Gastroesophageal sphincter (tissue), 4 donors: Measurements from ENCODE around the gene MSH5. TPM values are rescaled to one million over a fixed set of nuclear protein-coding genes. Genes with fewer than 3 reads are reported as not detected.

ENCODE experiments used
- ATAC-seq: fragments of 150-250 bp; one replicate; pipeline ENCODE4 v1.9.1; 2016; ENCODE audit warnings: mild to moderate bottlenecking, moderate library complexity
- H3K27ac ChIP-seq, 4 donors: fragments of 200-600 bp; sonication (generic) in 3 of 4; 1 replicate in 3 of 4; 2 replicates in 1 of 4; pipeline ENCODE4 v1.5.1; 2016 to 2019
- H3K27me3 ChIP-seq: fragments of 200-600 bp; sonication (generic); one replicate; pipeline ENCODE4 v1.5.1; 2019
- H3K36me3 ChIP-seq, 2 donors: fragments of 200-600 bp; sonication (generic); one replicate each; pipeline ENCODE4 v1.5.1; 2019; ENCODE audit warnings: control low read depth in 1 of 2
- H3K4me1 ChIP-seq, 3 donors: fragments of 200-600 bp; sonication (generic); 1 replicate in 2 of 3; 2 replicates in 1 of 3; pipeline ENCODE4 v1.5.1; 2016 to 2019; ENCODE audit warnings: control low read depth in 2 of 3
- H3K4me3 ChIP-seq, 2 donors: fragments of 200-600 bp; sonication (generic); one replicate each; pipeline ENCODE4 v1.5.1; 2019; ENCODE audit warnings: mild to moderate bottlenecking in 1 of 2, moderate library complexity in 1 of 2
- H3K9me3 ChIP-seq, 3 donors: fragments of 200-600 bp; sonication (generic); one replicate each; pipeline ENCODE4 v1.5.1; 2017 to 2019; ENCODE audit warnings: control low read depth in 2 of 3
- EP300 ChIP-seq: sonication (generic); formaldehyde crosslinking; IDR thresholded peaks from one replicate; pipeline ENCODE4 v1.6.1; 2017; ENCODE audit warnings: antibody characterized with exemption, mild to moderate bottlenecking
- POLR2A ChIP-seq, 2 donors: fragments of 450-650 bp; IDR thresholded peaks; one replicate each; pipeline ENCODE4 v1.6.1; 2017; ENCODE audit warnings: antibody characterized with exemption in 2 of 2, mild to moderate bottlenecking in 2 of 2, moderate library complexity in 1 of 2
- POLR2AphosphoS5 ChIP-seq: sonication (generic); formaldehyde crosslinking; IDR thresholded peaks from one replicate; pipeline ENCODE4 v1.6.1; 2017; ENCODE audit warnings: antibody characterized with exemption
- WGBS, 2 donors: methylation state at CpG; one replicate each; pipeline ENCODE4 v1.1.5; 2018; ENCODE audit warnings: low coverage in 1 of 2; 5-methylcytosine and 5-hydroxymethylcytosine counted together
- total RNA-seq, 4 donors: library from RNA; depleted of rRNA; stranded (reverse); fragments of >200 nt; gene quantifications; one replicate each; pipeline ENCODE4 v1.1.0, GENCODE V29; 2016
- TF ChIP-seq, protein P1 (sequence below), 4 experiments: fragments of 200-600 bp in 2 of 4; fragments of 450-650 bp in 2 of 4; sonication (generic) in 1 of 4; IDR thresholded peaks; one replicate each; pipeline ENCODE4 v1.5.1; 2017 to 2019; ENCODE audit warnings: antibody characterized with exemption in 4 of 4, mild to moderate bottlenecking in 2 of 4, moderate library complexity in 2 of 4

Gene MSH5
- total RNA-seq, 4 donors from 2014 or later: 1.9 to 12.7 (median 6.7) TPM

DNA sequence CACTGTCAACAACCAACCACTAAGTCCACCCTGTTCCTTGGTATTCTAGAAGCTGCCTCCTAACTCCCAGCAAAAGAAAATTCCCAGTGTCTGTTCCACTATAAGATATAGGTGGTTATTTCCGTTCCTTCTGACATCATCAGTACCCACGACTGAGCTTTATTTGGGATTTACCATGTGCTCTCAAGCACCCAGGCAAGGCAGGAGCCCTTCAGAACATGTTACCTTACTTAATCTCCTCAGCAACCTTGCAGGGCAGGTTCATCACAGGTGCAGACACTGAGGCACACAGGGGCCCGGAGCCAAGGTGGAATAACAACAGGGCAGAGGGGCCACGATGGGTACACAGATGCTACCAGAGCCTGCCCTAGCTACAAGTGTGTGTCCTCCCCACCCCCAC is 47.5 kb upstream of the MSH5 start:
- no peaks in the 10 kb centered on the region for H3K4me1 ChIP-seq
- no peaks in the 10 kb centered on the region for H3K27me3 ChIP-seq
- no peak for ATAC-seq
- TF ChIP-seq EP300 (no peak), POLR2A (IDR thresholded peaks at IDR 0.05) (no peak)
- H3K36me3 ChIP-seq: peaks cover 0 to 100% of the 10 kb centered on the region in 2 donors
- no peaks in the 10 kb centered on the region for H3K9me3 ChIP-seq
- no peak overlapping the region for H3K4me3 ChIP-seq
- no peak overlapping the region for H3K27ac ChIP-seq
- 70 to 80% methylated on average over 2 of the region's 4 CpGs for WGBS, 2 donors

GRCh38 chr6:31692886-31693285 is 46.9 kb upstream of the MSH5 start:
- H3K36me3 ChIP-seq: peaks cover 0 to 100% of the 10 kb centered on the region in 2 donors
- no peak for ATAC-seq
- no peaks in the 10 kb centered on the region for H3K4me1 ChIP-seq
- H3K9me3 ChIP-seq: no peaks in the 10 kb centered on the region
- WGBS, 2 donors: 51 to 80% methylated on average over 1 to 2 of the region's 9 CpGs
- H3K27me3 ChIP-seq: no peaks in the 10 kb centered on the region
- no peak overlapping the region for H3K27ac ChIP-seq
- no peak for TF ChIP-seq POLR2A (IDR thresholded peaks at IDR 0.05)
- no peak for TF ChIP-seq POLR2AphosphoS5
- TF ChIP-seq, protein P1, sequence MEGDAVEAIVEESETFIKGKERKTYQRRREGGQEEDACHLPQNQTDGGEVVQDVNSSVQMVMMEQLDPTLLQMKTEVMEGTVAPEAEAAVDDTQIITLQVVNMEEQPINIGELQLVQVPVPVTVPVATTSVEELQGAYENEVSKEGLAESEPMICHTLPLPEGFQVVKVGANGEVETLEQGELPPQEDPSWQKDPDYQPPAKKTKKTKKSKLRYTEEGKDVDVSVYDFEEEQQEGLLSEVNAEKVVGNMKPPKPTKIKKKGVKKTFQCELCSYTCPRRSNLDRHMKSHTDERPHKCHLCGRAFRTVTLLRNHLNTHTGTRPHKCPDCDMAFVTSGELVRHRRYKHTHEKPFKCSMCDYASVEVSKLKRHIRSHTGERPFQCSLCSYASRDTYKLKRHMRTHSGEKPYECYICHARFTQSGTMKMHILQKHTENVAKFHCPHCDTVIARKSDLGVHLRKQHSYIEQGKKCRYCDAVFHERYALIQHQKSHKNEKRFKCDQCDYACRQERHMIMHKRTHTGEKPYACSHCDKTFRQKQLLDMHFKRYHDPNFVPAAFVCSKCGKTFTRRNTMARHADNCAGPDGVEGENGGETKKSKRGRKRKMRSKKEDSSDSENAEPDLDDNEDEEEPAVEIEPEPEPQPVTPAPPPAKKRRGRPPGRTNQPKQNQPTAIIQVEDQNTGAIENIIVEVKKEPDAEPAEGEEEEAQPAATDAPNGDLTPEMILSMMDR (IDR thresholded peaks at IDR 0.05): no peak
- no peak for TF ChIP-seq EP300
- no peak overlapping the region for H3K4me3 ChIP-seq

DNA sequence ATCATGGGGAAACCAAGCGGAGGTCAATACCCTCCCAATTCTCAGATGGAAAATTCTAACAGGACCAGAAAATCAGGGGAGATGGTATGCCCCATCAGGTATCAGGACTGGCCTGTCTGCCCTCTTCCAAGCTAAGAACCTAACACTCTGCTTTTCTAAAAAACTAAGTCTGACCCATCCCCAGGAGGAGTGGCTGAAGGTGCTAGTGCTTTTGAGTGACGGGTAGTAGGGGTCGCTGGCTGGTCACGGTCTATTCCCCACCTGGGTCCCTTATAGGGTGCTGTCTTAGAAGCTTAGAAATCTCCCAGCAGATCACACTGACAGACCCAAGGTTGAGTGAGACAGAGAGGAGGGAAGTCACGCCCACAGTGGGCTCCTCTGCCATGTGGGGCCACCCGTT is 46.3 kb upstream of the MSH5 start:
- TF ChIP-seq EP300 (no peak), POLR2A (IDR thresholded peaks at IDR 0.05) (no peak), POLR2AphosphoS5 (no peak)
- TF ChIP-seq, protein P1 (IDR thresholded peaks at IDR 0.05): no peak
- no peaks in the 10 kb centered on the region for H3K9me3 ChIP-seq
- WGBS, 2 donors: 71 to 83% methylated on average over 1 to 2 of the region's 6 CpGs
- no peaks in the 10 kb centered on the region for H3K27me3 ChIP-seq
- H3K4me3 ChIP-seq: no peak overlapping the region
- ATAC-seq: no peak
- H3K36me3 ChIP-seq: peaks cover 0 to 99% of the 10 kb centered on the region in 2 donors
- no peaks in the 10 kb centered on the region for H3K4me1 ChIP-seq
- no peak overlapping the region for H3K27ac ChIP-seq

DNA sequence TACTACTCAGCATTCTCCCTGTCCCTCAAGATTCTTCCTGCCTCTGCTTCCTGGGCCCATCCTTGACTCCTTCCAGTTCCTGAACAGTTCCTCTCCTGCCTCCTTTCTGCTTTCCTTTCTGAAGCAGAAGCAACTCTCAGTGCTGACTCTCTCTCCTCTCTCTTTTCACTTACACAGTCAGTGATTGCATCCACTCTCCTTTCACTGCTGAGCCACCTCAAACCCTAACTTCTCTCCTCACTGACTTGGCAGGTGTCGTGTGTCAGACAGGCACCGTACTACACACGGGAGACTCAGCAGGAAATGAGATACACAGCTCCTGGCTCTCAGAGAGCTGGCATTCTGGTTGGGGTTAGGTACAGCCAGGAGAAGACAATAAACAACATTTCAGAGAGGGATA is 42.2 kb upstream of the MSH5 start:
- Histone ChIP-seq H3K4me3 (no peak overlapping the region), H3K4me1 (peaks cover 6 to 30% (median 15%) of the 10 kb centered on the region in 3 donors), H3K27me3 (no peaks in the 10 kb centered on the region), H3K27ac (no peak overlapping the region), H3K9me3 (no peaks in the 10 kb centered on the region), H3K36me3 (peaks cover 0 to 79% of the 10 kb centered on the region in 2 donors)
- WGBS, 2 donors: 20 to 29% methylated on average over 1 to 3 of the region's 3 CpGs
- TF ChIP-seq POLR2A (IDR thresholded peaks at IDR 0.05) (no peak), EP300 (no peak), POLR2AphosphoS5 (no peak)
- TF ChIP-seq, protein P1 (IDR thresholded peaks at IDR 0.05): no peak
- ATAC-seq: no peak

- no peak for ATAC-seq
- H3K27ac ChIP-seq: peak overlapping the region in 1 of 4 donors; percentile 97
Observed at GRCh38 chr6:31700740-31701401, 38.9 kb upstream of the MSH5 start.

More at GRCh38 chr6:31700740-31701401, 38.9 kb upstream of the MSH5 start:
- 80 to 84% methylated on average over 3 to 5 of the region's 5 CpGs for WGBS, 2 donors
- Histone ChIP-seq H3K4me1 (peaks cover 6 to 37% (median 19%) of the 10 kb centered on the region in 3 donors), H3K27me3 (no peaks in the 10 kb centered on the region), H3K9me3 (no peaks in the 10 kb centered on the region), H3K4me3 (no peak overlapping the region), H3K36me3 (peaks cover 0 to 46% of the 10 kb centered on the region in 2 donors)
- no peak for TF ChIP-seq EP300
- TF ChIP-seq POLR2A (IDR thresholded peaks at IDR 0.05): no peak
